Mesenchymal stem cell (in vitro differentiated cells and primary cell): ENCODE measurements around the gene ARL6IP4.
A peak's percentile ranks its signal among the peaks of the same experiment; 100 is the strongest.

Experiments used
- DNase-seq: peaks from one replicate; pipeline ENCODE4 v3.0.0-alpha.2; 2013
- H2AFZ ChIP-seq: one replicate; pipeline ENCODE4 v1.6.1; 2013; ENCODE audit warnings: low read depth, mild to moderate bottlenecking, control low read depth, inconsistent platforms, low read length, moderate library complexity
- H2AK5ac ChIP-seq: 2 replicates; pipeline ENCODE4 v1.6.1; 2013; ENCODE audit warnings: low read length, moderate library complexity, mild to moderate bottlenecking, inconsistent platforms; ENCODE audit not compliant: severe bottlenecking
- H2BK120ac ChIP-seq: one replicate; pipeline ENCODE4 v1.6.1; 2013; ENCODE audit warnings: low read depth, mild to moderate bottlenecking, inconsistent platforms, low read length, moderate library complexity
- H2BK12ac ChIP-seq, 2 experiments: one replicate each; pipeline ENCODE4 v1.6.1; 2013; ENCODE audit warnings: inconsistent platforms in 2 of 2, low read length in 2 of 2, mild to moderate bottlenecking in 2 of 2, moderate library complexity in 2 of 2, control low read depth in 1 of 2
- H2BK15ac ChIP-seq: one replicate; pipeline ENCODE4 v1.6.1; 2013; ENCODE audit warnings: mild to moderate bottlenecking, low read depth, inconsistent platforms; ENCODE audit not compliant: poor library complexity, severe bottlenecking
- H2BK5ac ChIP-seq: 2 replicates; pipeline ENCODE4 v1.6.1; 2013; ENCODE audit warnings: low read depth, mild to moderate bottlenecking, low read length, control low read depth, inconsistent platforms; ENCODE audit not compliant: poor library complexity, severe bottlenecking
- H3K14ac ChIP-seq, 2 experiments: one replicate each; pipeline ENCODE4 v1.6.1; 2013; ENCODE audit warnings: inconsistent platforms in 2 of 2, low read length in 2 of 2, control low read depth in 1 of 2, mild to moderate bottlenecking in 1 of 2, moderate library complexity in 1 of 2
- H3K18ac ChIP-seq, 2 experiments: one replicate each; pipeline ENCODE4 v1.6.1; 2013; ENCODE audit warnings: inconsistent platforms in 2 of 2, low read length in 2 of 2, control low read depth in 1 of 2, low read depth in 1 of 2, mild to moderate bottlenecking in 1 of 2
- H3K23ac ChIP-seq, 2 experiments: one replicate each; pipeline ENCODE4 v1.6.1; 2013; ENCODE audit warnings: inconsistent platforms in 2 of 2, low read length in 2 of 2, mild to moderate bottlenecking in 2 of 2, moderate library complexity in 2 of 2, control low read depth in 1 of 2
- H3K27ac ChIP-seq: 2 replicates; pipeline ENCODE4 v1.5.1; 2013; ENCODE audit warnings: mild to moderate bottlenecking, moderate library complexity, low read length, control low read depth, inconsistent platforms; ENCODE audit not compliant: poor library complexity, severe bottlenecking
- H3K27me3 ChIP-seq, 2 experiments: 2 replicates each; pipeline versions ENCODE4 v1.6.1 to v1.7.0; 2013; ENCODE audit warnings: low read length in 2 of 2, mild to moderate bottlenecking in 2 of 2, moderate library complexity in 2 of 2, control low read depth in 1 of 2, inconsistent platforms in 1 of 2; ENCODE audit not compliant: control insufficient read depth in 1 of 2, insufficient read depth in 1 of 2
- H3K36me3 ChIP-seq, 2 experiments: 2 replicates each; pipeline versions ENCODE4 v1.6.1 to v1.7.0; 2013; ENCODE audit warnings: low read length in 2 of 2, control low read depth in 1 of 2, inconsistent platforms in 1 of 2, low read depth in 1 of 2, mild to moderate bottlenecking in 1 of 2; ENCODE audit not compliant: insufficient read depth in 2 of 2, control insufficient read depth in 1 of 2
- H3K4ac ChIP-seq, 2 experiments: one replicate each; pipeline ENCODE4 v1.6.1; 2013; ENCODE audit warnings: inconsistent platforms in 2 of 2, low read length in 2 of 2, mild to moderate bottlenecking in 2 of 2, moderate library complexity in 2 of 2, control low read depth in 1 of 2, low read depth in 1 of 2
- H3K4me1 ChIP-seq: 2 replicates; pipeline ENCODE4 v1.6.1; 2013; ENCODE audit warnings: low read depth, low read length, control low read depth; ENCODE audit not compliant: control insufficient read depth, insufficient read depth
- H3K4me2 ChIP-seq: 2 replicates; pipeline ENCODE4 v1.6.1; 2013; ENCODE audit warnings: low read length, mild to moderate bottlenecking, inconsistent platforms; ENCODE audit not compliant: poor library complexity, severe bottlenecking
- H3K4me3 ChIP-seq, 2 experiments: 2 replicates each; pipeline versions ENCODE4 v1.5.1 to v1.7.0; 2013; ENCODE audit warnings: low read length in 2 of 2, mild to moderate bottlenecking in 2 of 2, control low read depth in 1 of 2, low read depth in 1 of 2; ENCODE audit not compliant: insufficient read depth in 1 of 2
- H3K79me1 ChIP-seq: replicated peaks from 2 replicates; pipeline ENCODE4 v1.6.1; 2013; ENCODE audit warnings: mild to moderate bottlenecking, control low read depth, low read length, inconsistent platforms; ENCODE audit not compliant: poor library complexity, severe bottlenecking
- H3K9ac ChIP-seq: 2 replicates; pipeline ENCODE4 v1.7.0; 2013; ENCODE audit warnings: mild to moderate bottlenecking, low read length, moderate library complexity
- H3K9me3 ChIP-seq: 2 replicates; pipeline ENCODE4 v1.7.0; 2013; ENCODE audit warnings: mild to moderate bottlenecking, low read length; ENCODE audit not compliant: control insufficient read depth
- H4K8ac ChIP-seq: one replicate; pipeline ENCODE4 v1.6.1; 2013; ENCODE audit warnings: inconsistent platforms, mild to moderate bottlenecking, low read length, moderate library complexity
- H4K91ac ChIP-seq: one replicate; pipeline ENCODE4 v1.6.1; 2013; ENCODE audit warnings: mild to moderate bottlenecking, low read length, inconsistent platforms
- WGBS: methylation state at CpG from one replicate; pipeline ENCODE4 v1.1.7; 2013; ENCODE audit warnings: mixed read lengths; 5-methylcytosine and 5-hydroxymethylcytosine counted together

The ARL6IP4 gene

GRCh38 chr12:122951979-122952892 is 28.2 kb upstream of the ARL6IP4 start:
- Histone ChIP-seq H3K4me1 (peaks cover 19% of the 10 kb centered on the region), H3K18ac (no peak overlapping the region), H4K91ac (no peak overlapping the region), H2AFZ (no peak overlapping the region), H3K27ac (no peak overlapping the region), H3K36me3 (peaks cover 2 to 20% of the 10 kb centered on the region in 2 experiments), H2BK5ac (no peak overlapping the region), H2BK15ac (no peak overlapping the region), H2BK12ac (peak overlapping the region in 1 of 2 experiments; percentile 6), H3K4me2 (no peak overlapping the region), H4K8ac (no peak overlapping the region), H3K9ac (peak overlapping the region; percentile 41), H2AK5ac (no peak overlapping the region), H3K14ac (no peak overlapping the region), H3K79me1 (peaks cover 18% of the 10 kb centered on the region), H3K4ac (no peak overlapping the region), H2BK120ac (no peak overlapping the region), H3K9me3 (no peaks in the 10 kb centered on the region), H3K27me3 (no peaks in the 10 kb centered on the region), H3K23ac (no peak overlapping the region), H3K4me3 (no peak overlapping the region)
- peak; percentile 77 for DNase-seq
- WGBS: 73% methylated on average over 12 of the region's 12 CpGs

- no peak overlapping the region for H2BK12ac ChIP-seq
- H3K4me1 ChIP-seq: peaks cover 17% of the 10 kb centered on the region
- no peak overlapping the region for H3K4me2 ChIP-seq
- no peak overlapping the region for H3K18ac ChIP-seq
- H2BK15ac ChIP-seq: no peak overlapping the region
- H3K36me3 ChIP-seq: peaks cover 15 to 19% of the 10 kb centered on the region in 2 experiments
- H2BK120ac ChIP-seq: no peak overlapping the region
- no peak overlapping the region for H3K9ac ChIP-seq
- peak overlapping the region in 1 of 2 experiments; percentile 59 for H3K23ac ChIP-seq
- WGBS: 66% methylated on average over 8 of the region's 8 CpGs
- no peak overlapping the region for H4K91ac ChIP-seq
- no peak for DNase-seq
- no peak overlapping the region for H3K14ac ChIP-seq
- H2BK5ac ChIP-seq: no peak overlapping the region
- H2AK5ac ChIP-seq: no peak overlapping the region
- no peaks in the 10 kb centered on the region for H3K9me3 ChIP-seq
- H3K4ac ChIP-seq: no peak overlapping the region
- no peaks in the 10 kb centered on the region for H3K27me3 ChIP-seq
- H3K27ac ChIP-seq: no peak overlapping the region
- H2AFZ ChIP-seq: no peak overlapping the region
- H4K8ac ChIP-seq: peak overlapping the region; percentile 2
- H3K79me1 ChIP-seq: peaks cover 10% of the 10 kb centered on the region
- no peak overlapping the region for H3K4me3 ChIP-seq
These were observed 25.3 kb upstream of the ARL6IP4 start for GRCh38 chr12:122955156-122955555.

- Histone ChIP-seq H2AFZ (no peak overlapping the region), H3K18ac (no peak overlapping the region), H2BK120ac (no peak overlapping the region), H3K9ac (no peak overlapping the region), H4K8ac (no peak overlapping the region), H2BK15ac (no peak overlapping the region), H3K4me1 (peaks cover 14% of the 10 kb centered on the region), H3K36me3 (peaks cover 16 to 17% of the 10 kb centered on the region in 2 experiments), H3K4me2 (no peak overlapping the region), H2BK5ac (no peak overlapping the region), H2BK12ac (no peak overlapping the region), H4K91ac (no peak overlapping the region), H3K27me3 (no peaks in the 10 kb centered on the region), H3K27ac (no peak overlapping the region), H3K4me3 (no peak overlapping the region), H2AK5ac (no peak overlapping the region), H3K79me1 (peaks cover 10% of the 10 kb centered on the region), H3K23ac (no peak overlapping the region), H3K14ac (no peak overlapping the region), H3K4ac (no peak overlapping the region), H3K9me3 (no peaks in the 10 kb centered on the region)
- WGBS: 84% methylated on average over 2 of the region's 2 CpGs
- DNase-seq: no peak
These were observed 24.4 kb upstream of the ARL6IP4 start for GRCh38 chr12:122956035-122956434.

- H2BK5ac ChIP-seq: no peak overlapping the region
- no peak for DNase-seq
- no peak overlapping the region for H2AK5ac ChIP-seq
- no peaks in the 10 kb centered on the region for H3K9me3 ChIP-seq
- no peak overlapping the region for H3K4ac ChIP-seq
- H3K36me3 ChIP-seq: peaks cover 16 to 17% of the 10 kb centered on the region in 2 experiments
- H2AFZ ChIP-seq: no peak overlapping the region
- H3K27ac ChIP-seq: no peak overlapping the region
- H3K4me3 ChIP-seq: no peak overlapping the region
- H3K4me1 ChIP-seq: peaks cover 8% of the 10 kb centered on the region
- H3K9ac ChIP-seq: no peak overlapping the region
- peaks cover 21% of the 10 kb centered on the region for H3K79me1 ChIP-seq
- H2BK12ac ChIP-seq: no peak overlapping the region
- WGBS: 93% methylated on average over 3 of the region's 5 CpGs
- H4K91ac ChIP-seq: no peak overlapping the region
- no peaks in the 10 kb centered on the region for H3K27me3 ChIP-seq
- H3K18ac ChIP-seq: no peak overlapping the region
- H2BK120ac ChIP-seq: no peak overlapping the region
- H4K8ac ChIP-seq: no peak overlapping the region
- no peak overlapping the region for H3K23ac ChIP-seq
- no peak overlapping the region for H2BK15ac ChIP-seq
- no peak overlapping the region for H3K14ac ChIP-seq
- H3K4me2 ChIP-seq: no peak overlapping the region
These were observed 22.1 kb upstream of the ARL6IP4 start for GRCh38 chr12:122958198-122958888.
